ENCODE data around the gene TTC13. TPM values are rescaled to one million over a fixed set of nuclear protein-coding genes. Genes with fewer than 3 reads are reported as not detected.

TTC13 gene
- total RNA-seq, 1 donor from 2014 or later, result 5.7 TPM

DNA sequence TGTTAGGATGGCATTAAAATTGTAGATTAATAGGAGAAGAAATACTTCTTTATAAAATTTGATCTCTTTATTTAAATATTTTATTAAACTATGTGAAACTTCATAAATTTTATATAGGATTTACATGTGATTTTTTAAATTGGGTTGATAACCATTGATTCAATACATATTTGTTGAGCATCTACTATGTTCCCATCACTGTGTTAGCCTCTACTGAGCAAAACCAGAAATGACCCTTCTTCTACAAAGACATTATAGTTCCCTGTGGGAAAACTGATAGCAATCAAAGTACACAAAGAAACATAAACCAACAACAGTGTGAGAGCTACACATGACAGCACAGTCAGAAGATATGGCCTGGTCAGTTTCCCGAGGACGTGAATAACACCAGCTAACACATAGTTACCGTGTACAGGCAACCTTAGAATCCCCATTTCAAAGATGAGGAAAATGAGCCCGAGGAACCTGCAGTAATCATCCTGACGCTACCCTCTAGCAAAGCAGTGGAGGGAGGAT is 12.2 kb downstream of the TTC13 start:
- intact Hi-C loops (cut with DNase I), result no loop called here
- DNase-seq (no peak), ATAC-seq (ENCODE audit: poor library complexity) (no peak)

DNA sequence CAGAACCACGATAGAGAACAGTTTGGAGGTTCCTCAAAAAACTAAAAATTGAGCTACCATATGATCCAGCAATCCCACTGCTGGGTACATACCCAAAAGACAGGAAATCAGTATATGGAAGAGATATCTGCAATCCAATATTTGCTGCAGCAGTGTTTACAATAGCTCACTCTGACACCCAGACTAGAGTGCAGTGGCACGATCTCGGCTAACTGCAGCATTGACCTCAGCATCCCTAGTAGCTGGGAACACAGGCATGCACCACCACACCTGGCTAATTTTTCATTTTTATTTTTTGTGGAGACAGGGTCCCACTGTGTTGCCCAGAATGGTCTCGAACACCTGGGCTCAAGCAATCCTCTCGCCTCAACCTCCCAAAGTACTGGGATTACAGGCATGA is 13.1 kb downstream of the TTC13 start:
- ATAC-seq (ENCODE audit: poor library complexity) (no peak), DNase-seq (no peak)
- intact Hi-C loops (cut with DNase I), result no loop called here

- ATAC-seq (ENCODE audit: poor library complexity) (no peak), DNase-seq (no peak)
- intact Hi-C loops (cut with DNase I), result no loop called here
Observed at GRCh38 chr1:230964896-230965295, 13.8 kb downstream of the TTC13 start.

DNA sequence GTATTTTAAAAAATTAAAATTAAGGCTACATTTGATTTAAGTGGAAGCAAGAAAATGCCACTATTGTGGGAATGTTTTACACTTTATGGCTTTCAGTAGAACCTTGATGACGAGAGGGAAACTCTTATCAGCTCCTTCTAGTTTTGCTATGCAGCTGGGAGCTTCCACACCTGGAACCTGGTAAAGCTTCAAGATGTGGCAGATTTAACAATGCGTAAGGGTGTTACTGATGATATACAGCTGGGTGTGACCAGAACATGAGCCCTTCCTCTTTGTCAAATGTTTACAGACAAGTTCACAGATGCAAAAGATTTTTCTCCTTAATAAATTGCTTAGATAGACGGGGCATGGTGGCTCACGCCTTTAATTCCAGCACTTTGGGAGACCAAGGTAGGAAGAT is 20.3 kb downstream of the TTC13 start:
- ATAC-seq (ENCODE audit: poor library complexity) (no peak), DNase-seq (no peak)
- intact Hi-C loops (cut with DNase I), result no loop called here

GRCh38 chr1:230957580-230957989 is 21.1 kb downstream of the TTC13 start:
- intact Hi-C loops (cut with DNase I), result no loop called here
- ATAC-seq (ENCODE audit: poor library complexity), result no peak
- DNase-seq, result no peak

- no peak for ATAC-seq (ENCODE audit: poor library complexity)
- intact Hi-C loops (cut with DNase I), result no loop called here
- no peak for DNase-seq
Observed at GRCh38 chr1:230950404-230950803, 28.3 kb downstream of the TTC13 start.

- ATAC-seq (ENCODE audit: poor library complexity) (no peak), DNase-seq (no peak)
- intact Hi-C loops (cut with DNase I), result no loop called here
Observed at GRCh38 chr1:230948903-230949302, 29.8 kb downstream of the TTC13 start.

DNA sequence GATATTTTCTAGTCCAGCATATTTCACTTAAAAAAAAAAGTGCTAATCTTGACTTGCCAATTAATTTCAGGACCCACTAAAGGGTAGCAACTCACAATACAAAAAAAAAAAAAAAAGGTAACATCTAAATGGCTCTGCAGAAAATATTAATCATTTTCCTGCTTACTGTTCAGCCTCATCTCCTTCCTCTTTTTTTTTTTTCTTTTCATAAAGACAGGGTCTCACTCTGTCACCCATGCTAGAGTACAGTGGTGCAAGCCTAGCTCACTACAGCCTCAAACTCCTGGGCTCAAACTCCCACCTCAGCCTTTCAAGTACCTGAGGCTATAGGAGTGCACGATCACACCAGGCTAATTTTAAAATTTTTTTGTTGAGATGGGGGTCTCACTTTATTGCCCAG is 30.4 kb downstream of the TTC13 start:
- DNase-seq (no peak), ATAC-seq (ENCODE audit: poor library complexity) (no peak)
- intact Hi-C loops (cut with DNase I), result no loop called here

DNA sequence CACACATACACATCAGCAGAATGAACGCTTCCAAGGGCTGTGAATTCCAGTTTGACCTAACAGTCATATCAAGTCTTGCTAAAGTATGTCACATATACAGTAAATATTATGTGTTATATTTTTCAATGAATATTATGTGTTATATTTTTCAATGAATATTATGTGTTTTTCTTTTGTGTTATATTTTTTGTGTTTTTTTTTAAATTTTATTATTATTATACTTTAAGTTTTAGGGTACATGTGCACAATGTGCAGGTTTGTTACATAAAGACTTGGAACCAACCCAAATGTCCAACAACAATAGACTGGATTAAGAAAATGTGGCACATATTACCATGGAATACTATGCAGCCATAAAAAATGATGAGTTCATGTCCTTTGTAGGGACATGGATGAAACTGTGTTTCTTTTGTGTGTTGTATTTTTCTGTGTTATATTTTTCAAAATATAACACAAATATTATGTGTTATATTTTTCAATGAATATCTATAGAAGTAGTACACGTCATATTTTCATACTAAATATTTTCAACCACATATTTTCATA is 35.5 kb downstream of the TTC13 start:
- intact Hi-C loops (cut with DNase I), result no loop called here
- DNase-seq (no peak), ATAC-seq (ENCODE audit: poor library complexity) (no peak)

GRCh38 chr1:230940848-230941247 is 37.8 kb downstream of the TTC13 start:
- intact Hi-C loops (cut with DNase I), result no loop called here
- DNase-seq, result no peak
- ATAC-seq (ENCODE audit: poor library complexity), result no peak

DNA sequence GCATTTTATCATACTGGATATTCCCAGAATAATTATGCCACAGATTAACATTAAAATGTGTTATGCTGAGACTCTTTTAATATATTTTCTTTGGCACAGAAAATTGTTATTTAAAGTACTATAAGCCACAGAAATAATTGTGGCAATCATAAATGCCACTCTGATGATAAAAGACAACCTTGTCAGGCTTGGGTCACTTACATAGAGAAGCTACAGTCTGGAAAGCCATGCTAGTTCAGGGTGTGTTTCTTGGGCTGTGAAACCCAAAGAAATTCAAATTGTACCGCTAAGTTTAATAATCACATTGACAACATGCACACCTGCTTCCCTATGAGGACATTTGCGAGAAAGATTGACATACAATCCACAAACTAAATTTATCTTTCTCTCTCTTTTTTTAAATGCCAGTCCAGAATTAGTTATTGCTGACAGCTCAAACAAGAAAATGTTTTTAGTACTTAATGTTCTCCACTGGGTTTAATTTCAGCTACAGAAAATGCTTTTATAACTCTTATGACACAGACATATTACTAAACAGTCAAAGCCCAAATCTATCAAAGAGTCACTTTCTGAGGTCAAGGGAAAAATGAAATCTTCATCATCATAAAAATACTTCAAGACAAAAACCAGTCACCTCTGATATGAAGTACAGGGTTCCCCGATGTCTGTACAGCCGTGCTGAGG is 38.7 kb downstream of the TTC13 start:
- intact Hi-C loops (cut with DNase I), result no loop called here
- ATAC-seq (ENCODE audit: poor library complexity) (no peak), DNase-seq (no peak)

- intact Hi-C loops (cut with DNase I), result no loop called here
- no peak for DNase-seq
- ATAC-seq (ENCODE audit: poor library complexity), result no peak
Observed at GRCh38 chr1:230938924-230939368, 39.7 kb downstream of the TTC13 start.

GRCh38 chr1:230937371-230937770 is 41.3 kb downstream of the TTC13 start:
- ATAC-seq (ENCODE audit: poor library complexity) (no peak), DNase-seq (no peak)
- intact Hi-C loops (cut with DNase I), result no loop called here

- intact Hi-C loops (cut with DNase I), result no loop called here
- DNase-seq (no peak), ATAC-seq (ENCODE audit: poor library complexity) (no peak)
Observed at GRCh38 chr1:230936475-230936874, 42.2 kb downstream of the TTC13 start.

- DNase-seq (no peak), ATAC-seq (ENCODE audit: poor library complexity) (no peak)
- intact Hi-C loops (cut with DNase I), result no loop called here
Observed at GRCh38 chr1:230935852-230936251, 42.8 kb downstream of the TTC13 start.

DNA sequence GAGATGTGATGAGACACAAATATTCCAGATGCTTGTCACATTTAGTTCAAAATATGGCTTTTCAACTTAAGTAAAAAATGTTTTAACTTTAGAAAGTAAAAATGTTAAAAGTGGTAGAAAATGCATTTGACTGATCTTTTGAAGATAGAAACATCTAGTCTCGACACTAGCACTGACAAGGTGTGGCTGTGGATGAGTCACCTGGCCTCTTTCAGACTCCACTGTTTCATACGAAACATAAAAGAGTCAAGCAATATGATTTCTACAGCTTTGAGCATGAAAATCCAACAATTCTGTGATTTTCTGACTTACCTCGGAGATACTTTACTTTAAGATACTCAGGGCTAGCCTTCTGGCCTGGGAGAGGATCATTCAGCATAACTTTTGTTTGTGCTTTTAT is 47.7 kb downstream of the TTC13 start:
- DNase-seq (no peak), ATAC-seq (ENCODE audit: poor library complexity) (no peak)
- intact Hi-C loops (cut with DNase I), result no loop called here

DNA sequence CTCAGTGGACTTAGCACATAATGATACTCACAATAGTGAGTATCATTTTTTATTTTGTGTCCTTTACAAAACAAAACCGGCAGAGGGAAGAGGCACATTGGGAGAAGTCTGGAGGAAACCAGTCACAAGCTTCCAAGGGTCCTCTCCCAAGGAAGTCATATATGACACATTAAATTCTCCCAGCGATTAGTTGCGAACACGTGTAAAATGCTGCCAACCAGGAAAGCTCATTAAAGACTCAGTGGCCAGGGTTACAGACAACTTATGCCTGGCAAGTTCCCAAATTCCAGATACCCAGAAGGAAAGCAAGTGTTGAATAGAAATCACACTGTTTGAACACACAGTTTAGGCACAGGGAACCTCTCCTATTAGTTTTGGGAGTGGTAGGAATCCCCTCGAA is 52.5 kb downstream of the TTC13 start:
- intact Hi-C loops (cut with DNase I), result no loop called here
- DNase-seq, result no peak
- ATAC-seq (ENCODE audit: poor library complexity), result no peak

DNA sequence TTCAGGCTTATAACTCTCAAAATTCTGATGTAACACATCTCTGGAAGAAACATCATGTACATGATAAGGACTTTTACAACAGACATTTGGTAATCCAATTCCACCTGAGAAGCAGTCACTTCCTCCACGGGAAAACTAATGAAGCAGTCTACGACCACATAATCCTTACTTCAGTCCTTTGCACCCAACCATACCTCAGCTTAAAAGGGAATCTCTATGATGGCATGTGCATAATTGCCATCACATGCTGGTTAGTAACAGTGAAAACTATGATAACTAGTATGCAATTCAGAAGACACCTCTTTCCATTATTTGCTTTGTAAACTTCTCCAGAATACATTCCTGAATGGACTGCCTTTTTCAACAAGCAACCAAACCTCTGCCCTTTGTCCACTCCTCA is 53.1 kb downstream of the TTC13 start:
- intact Hi-C loops (cut with DNase I), result no loop called here
- DNase-seq (no peak), ATAC-seq (ENCODE audit: poor library complexity) (no peak)

DNA sequence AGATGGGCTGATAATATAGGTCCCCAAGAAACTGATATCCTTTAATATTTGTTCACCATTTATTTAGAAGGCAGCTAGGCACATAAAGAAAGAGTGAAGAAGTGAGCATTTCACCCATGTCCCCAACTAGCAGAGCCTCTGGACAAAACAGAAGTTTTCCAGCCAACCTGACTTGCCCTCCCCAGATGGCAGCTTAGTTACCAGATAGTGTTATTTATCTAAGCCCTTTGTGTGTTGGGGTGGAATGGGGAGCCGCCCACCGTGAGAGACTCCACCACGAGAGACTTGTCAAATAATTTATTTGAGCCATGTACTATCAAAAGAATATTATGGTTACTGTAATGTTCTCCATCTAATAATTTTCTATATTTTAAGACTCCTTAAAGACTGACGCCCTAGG is 55.5 kb downstream of the TTC13 start:
- intact Hi-C loops (cut with DNase I), result no loop called here
- no peak for DNase-seq
- no peak for ATAC-seq (ENCODE audit: poor library complexity)

GRCh38 chr1:230922620-230923019 is 56.0 kb downstream of the TTC13 start:
- no peak for ATAC-seq (ENCODE audit: poor library complexity)
- no peak for DNase-seq
- intact Hi-C loops (cut with DNase I), result no loop called here

GRCh38 chr1:230919207-230919606 is 59.5 kb downstream of the TTC13 start:
- ATAC-seq (ENCODE audit: poor library complexity) (no peak), DNase-seq (no peak)
- intact Hi-C loops (cut with DNase I), result no loop called here
